ENCODE measurements around the gene CEP152. TPM values are rescaled to one million over a fixed set of nuclear protein-coding genes. Genes with fewer than 3 reads are reported as not detected.
A peak's percentile ranks its signal among the peaks of the same experiment; 100 is the strongest.
"Not testable (repeated sequence)": the region's sequence is repeated elsewhere in the genome, so short reads cannot be mapped to it uniquely, and the experiment has no call there.

The CEP152 gene
- total and polyA plus RNA-seq, 9 donors = 2.6 to 5.3 (median 3.6) TPM

- DNase-seq = peak; percentile 47
- WGBS (ENCODE audit: insufficient coverage) = 100% methylated on average over 2 of the region's 2 CpGs
- H3K36me3 ChIP-seq (ENCODE audit: control insufficient read depth, insufficient read depth, low read length) = no peaks in the 10 kb centered on the region
- no peak overlapping the region for H3K27ac ChIP-seq (ENCODE audit: low read length)
- H3K9me3 ChIP-seq (replicated peaks; ENCODE audit: control insufficient read depth, low read depth, low read length) = no peaks in the 10 kb centered on the region
- H3K27me3 ChIP-seq (ENCODE audit: control insufficient read depth, insufficient read depth, low read length) = no peaks in the 10 kb centered on the region
- H3K4me3 ChIP-seq (ENCODE audit: low read length) = no peak overlapping the region
- H3K4me1 ChIP-seq (ENCODE audit: control insufficient read depth, insufficient read depth, low read length) = no peaks in the 10 kb centered on the region
These were observed 16.2 kb downstream of the CEP152 start for GRCh38 chr15:48794697-48795134.

- H3K4me1 ChIP-seq (ENCODE audit: control insufficient read depth, insufficient read depth, low read length) = no peaks in the 10 kb centered on the region
- DNase-seq = no peak
- no peak overlapping the region for H3K27ac ChIP-seq (ENCODE audit: low read length)
- no peaks in the 10 kb centered on the region for H3K9me3 ChIP-seq (replicated peaks; ENCODE audit: control insufficient read depth, low read depth, low read length)
- no CpG with 5 or more reads among the region's 3 CpGs for WGBS (ENCODE audit: insufficient coverage)
- no peak overlapping the region for H3K4me3 ChIP-seq (ENCODE audit: low read length)
- H3K36me3 ChIP-seq (ENCODE audit: control insufficient read depth, insufficient read depth, low read length) = peaks cover 6% of the 10 kb centered on the region
- no peaks in the 10 kb centered on the region for H3K27me3 ChIP-seq (ENCODE audit: control insufficient read depth, insufficient read depth, low read length)
These were observed 18.5 kb downstream of the CEP152 start for GRCh38 chr15:48792408-48792807.

GRCh38 chr15:48790466-48791115, 20.3 kb downstream of the CEP152 start:
- WGBS (ENCODE audit: insufficient coverage) = 93% methylated on average over 9 of the region's 12 CpGs
- not testable (repeated sequence) for H3K4me3 ChIP-seq (ENCODE audit: low read length); H3K27me3 ChIP-seq (ENCODE audit: control insufficient read depth, insufficient read depth, low read length); H3K36me3 ChIP-seq (ENCODE audit: control insufficient read depth, insufficient read depth, low read length); H3K27ac ChIP-seq (ENCODE audit: low read length); H3K9me3 ChIP-seq (replicated peaks; ENCODE audit: control insufficient read depth, low read depth, low read length); DNase-seq; H3K4me1 ChIP-seq (ENCODE audit: control insufficient read depth, insufficient read depth, low read length)

- WGBS (ENCODE audit: insufficient coverage) = 89% methylated on average over 2 of the region's 2 CpGs
These were observed 25.2 kb downstream of the CEP152 start for GRCh38 chr15:48785712-48786111.

GRCh38 chr15:48785195-48785594, 25.7 kb downstream of the CEP152 start:
- H3K36me3 ChIP-seq (ENCODE audit: control insufficient read depth, insufficient read depth, low read length) = peaks cover 6% of the 10 kb centered on the region
- no peaks in the 10 kb centered on the region for H3K9me3 ChIP-seq (replicated peaks; ENCODE audit: control insufficient read depth, low read depth, low read length)

More at GRCh38 chr15:48785712-48786111, 25.2 kb downstream of the CEP152 start:
- Histone ChIP-seq H3K27me3 (ENCODE audit: control insufficient read depth, insufficient read depth, low read length) (no peaks in the 10 kb centered on the region), H3K27ac (ENCODE audit: low read length) (no peak overlapping the region), H3K4me3 (ENCODE audit: low read length) (no peak overlapping the region), H3K4me1 (ENCODE audit: control insufficient read depth, insufficient read depth, low read length) (no peaks in the 10 kb centered on the region), H3K9me3 (replicated peaks; ENCODE audit: control insufficient read depth, low read depth, low read length) (no peaks in the 10 kb centered on the region), H3K36me3 (ENCODE audit: control insufficient read depth, insufficient read depth, low read length) (peaks cover 6% of the 10 kb centered on the region)
- no peak for DNase-seq

GRCh38 chr15:48784756-48785155, 26.1 kb downstream of the CEP152 start:
- Histone ChIP-seq H3K9me3 (replicated peaks; ENCODE audit: control insufficient read depth, low read depth, low read length) (no peaks in the 10 kb centered on the region), H3K4me3 (ENCODE audit: low read length) (no peak overlapping the region), H3K27ac (ENCODE audit: low read length) (no peak overlapping the region), H3K4me1 (ENCODE audit: control insufficient read depth, insufficient read depth, low read length) (no peaks in the 10 kb centered on the region), H3K36me3 (ENCODE audit: control insufficient read depth, insufficient read depth, low read length) (peaks cover 6% of the 10 kb centered on the region), H3K27me3 (ENCODE audit: control insufficient read depth, insufficient read depth, low read length) (no peaks in the 10 kb centered on the region)
- no peak for DNase-seq
- WGBS (ENCODE audit: insufficient coverage) = no CpG with 5 or more reads among the region's 2 CpGs

More at GRCh38 chr15:48785195-48785594, 25.7 kb downstream of the CEP152 start:
- peak; percentile 39 for DNase-seq
- Histone ChIP-seq H3K27ac (ENCODE audit: low read length) (no peak overlapping the region), H3K4me1 (ENCODE audit: control insufficient read depth, insufficient read depth, low read length) (no peaks in the 10 kb centered on the region), H3K4me3 (ENCODE audit: low read length) (no peak overlapping the region), H3K27me3 (ENCODE audit: control insufficient read depth, insufficient read depth, low read length) (no peaks in the 10 kb centered on the region)
- WGBS (ENCODE audit: insufficient coverage) = 56% methylated on average over 3 of the region's 3 CpGs

GRCh38 chr15:48782911-48783310, 28.0 kb downstream of the CEP152 start:
- Histone ChIP-seq H3K9me3 (replicated peaks; ENCODE audit: control insufficient read depth, low read depth, low read length) (no peaks in the 10 kb centered on the region), H3K27ac (ENCODE audit: low read length) (no peak overlapping the region)
- WGBS (ENCODE audit: insufficient coverage) = no CpG with 5 or more reads among the region's 2 CpGs

GRCh38 chr15:48781481-48782081, 29.3 kb downstream of the CEP152 start:
- H3K27me3 ChIP-seq (ENCODE audit: control insufficient read depth, insufficient read depth, low read length) = no peaks in the 10 kb centered on the region
- DNase-seq = no peak
- no peaks in the 10 kb centered on the region for H3K36me3 ChIP-seq (ENCODE audit: control insufficient read depth, insufficient read depth, low read length)
- no peak overlapping the region for H3K4me3 ChIP-seq (ENCODE audit: low read length)
- no peak overlapping the region for H3K27ac ChIP-seq (ENCODE audit: low read length)
- H3K4me1 ChIP-seq (ENCODE audit: control insufficient read depth, insufficient read depth, low read length) = no peaks in the 10 kb centered on the region
- whole genome bisulfite sequencing (ENCODE audit: insufficient coverage) = no CpG with 5 or more reads among the region's 5 CpGs
- H3K9me3 ChIP-seq (replicated peaks; ENCODE audit: control insufficient read depth, low read depth, low read length) = no peaks in the 10 kb centered on the region

More at GRCh38 chr15:48782911-48783310, 28.0 kb downstream of the CEP152 start:
- Histone ChIP-seq H3K36me3 (ENCODE audit: control insufficient read depth, insufficient read depth, low read length) (peaks cover under 1% of the 10 kb centered on the region), H3K4me3 (ENCODE audit: low read length) (no peak overlapping the region), H3K4me1 (ENCODE audit: control insufficient read depth, insufficient read depth, low read length) (no peaks in the 10 kb centered on the region), H3K27me3 (ENCODE audit: control insufficient read depth, insufficient read depth, low read length) (no peaks in the 10 kb centered on the region)
- DNase-seq = no peak

- WGBS (ENCODE audit: insufficient coverage) = no CpG with 5 or more reads among the region's 2 CpGs
- Histone ChIP-seq H3K4me1 (ENCODE audit: control insufficient read depth, insufficient read depth, low read length) (no peaks in the 10 kb centered on the region), H3K9me3 (replicated peaks; ENCODE audit: control insufficient read depth, low read depth, low read length) (no peaks in the 10 kb centered on the region), H3K36me3 (ENCODE audit: control insufficient read depth, insufficient read depth, low read length) (no peaks in the 10 kb centered on the region), H3K27me3 (ENCODE audit: control insufficient read depth, insufficient read depth, low read length) (no peaks in the 10 kb centered on the region), H3K4me3 (ENCODE audit: low read length) (no peak overlapping the region), H3K27ac (ENCODE audit: low read length) (no peak overlapping the region)
- no peak for DNase-seq
These were observed 29.9 kb downstream of the CEP152 start for GRCh38 chr15:48781017-48781416.

- Histone ChIP-seq H3K4me3 (ENCODE audit: low read length) (no peak overlapping the region), H3K9me3 (replicated peaks; ENCODE audit: control insufficient read depth, low read depth, low read length) (no peaks in the 10 kb centered on the region), H3K27ac (ENCODE audit: low read length) (no peak overlapping the region), H3K27me3 (ENCODE audit: control insufficient read depth, insufficient read depth, low read length) (no peaks in the 10 kb centered on the region), H3K4me1 (ENCODE audit: control insufficient read depth, insufficient read depth, low read length) (no peaks in the 10 kb centered on the region), H3K36me3 (ENCODE audit: control insufficient read depth, insufficient read depth, low read length) (no peaks in the 10 kb centered on the region)
- WGBS (ENCODE audit: insufficient coverage) = 96% methylated on average over 4 of the region's 10 CpGs
- no peak for DNase-seq
These were observed 32.5 kb downstream of the CEP152 start for GRCh38 chr15:48778331-48778730.
